Activated T-helper 1 cell treated with anti-CD3 and anti-CD28 coated beads, Interleukin-2, amount 50 U/mL, for 16 hours (primary cell): Measurements from ENCODE around the gene TEKT2.

Source experiments
- DNase-seq, 2 donors: peaks; one replicate each; pipeline ENCODE4 v3.0.0-alpha.2; 2020; ENCODE audit warnings: low read depth in 1 of 2, low spot score in 1 of 2

TEKT2 gene

DNA sequence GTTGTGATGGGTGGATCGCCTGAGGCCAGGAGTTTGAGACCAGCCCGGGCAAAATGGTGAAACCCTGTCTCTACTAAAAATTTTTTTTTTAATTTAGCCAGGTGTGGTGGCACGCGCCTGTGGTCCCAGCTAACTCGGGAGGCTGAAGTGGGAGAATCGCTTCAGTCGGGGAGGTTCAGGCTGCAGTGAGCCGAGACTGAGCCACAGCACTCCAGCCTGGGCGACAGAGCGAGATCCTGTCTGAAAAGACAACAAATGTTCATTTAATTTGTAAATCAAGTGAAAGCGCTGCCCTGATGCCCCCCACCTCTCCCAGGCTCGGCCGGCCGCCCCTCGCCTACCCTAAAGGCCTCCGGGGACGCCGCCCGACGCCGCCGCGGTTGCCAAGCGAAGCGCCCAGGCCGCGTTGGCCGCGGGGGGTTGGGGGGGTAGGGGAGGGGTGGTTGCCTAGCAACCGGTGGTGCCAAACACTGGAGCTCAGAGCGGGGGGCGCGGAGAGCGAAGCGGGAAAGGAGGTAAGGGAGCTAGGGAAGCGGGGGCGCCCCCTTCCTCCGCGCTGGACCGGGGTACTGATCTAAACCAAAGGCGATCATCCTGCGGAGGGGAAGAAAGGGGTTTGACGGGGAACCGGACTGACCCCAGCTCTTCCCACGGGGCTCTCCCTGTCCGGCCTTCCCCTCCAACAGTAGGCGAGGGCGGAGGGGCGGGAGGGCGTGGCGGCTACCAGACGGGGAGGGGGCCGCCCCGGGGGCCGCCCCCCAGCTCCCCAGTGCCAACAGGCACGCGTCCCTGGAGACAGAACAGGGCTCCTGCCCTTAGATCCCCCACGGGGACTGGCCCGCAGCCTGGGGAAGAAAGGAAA is at the start of gene TEKT2:
Gene TEKT2 (plus strand): TSS at position 460 of the 862 bp plus-strand sequence. CDS start 828 bp downstream, outside the sequence.
- DNase-seq: no peak

DNA sequence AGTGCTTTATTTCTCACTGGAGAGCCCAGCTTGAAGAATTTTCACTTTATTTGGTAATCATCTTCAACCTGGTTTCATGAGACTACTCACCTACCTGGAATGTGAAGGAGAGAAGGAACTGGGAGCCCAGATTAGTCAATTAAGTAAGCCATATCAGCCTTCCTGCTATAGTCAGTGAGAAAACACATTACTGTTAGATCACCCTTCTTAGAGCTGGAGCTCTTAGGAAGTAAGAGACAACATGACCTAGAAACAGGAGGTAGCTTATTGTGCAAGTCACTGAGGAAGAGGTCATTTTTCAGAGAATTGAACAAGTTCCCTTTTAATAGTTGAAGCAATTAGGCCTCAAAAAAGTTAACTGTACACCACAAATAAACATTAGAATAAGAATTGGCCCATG is 49.2 kb upstream of the TEKT2 start:
- DNase-seq: no peak

- no peak for DNase-seq
Measured at GRCh38 chr1:36035154-36035553, 48.7 kb upstream of the TEKT2 start.

GRCh38 chr1:36040238-36040637 is 43.7 kb upstream of the TEKT2 start:
- no peak for DNase-seq

DNA sequence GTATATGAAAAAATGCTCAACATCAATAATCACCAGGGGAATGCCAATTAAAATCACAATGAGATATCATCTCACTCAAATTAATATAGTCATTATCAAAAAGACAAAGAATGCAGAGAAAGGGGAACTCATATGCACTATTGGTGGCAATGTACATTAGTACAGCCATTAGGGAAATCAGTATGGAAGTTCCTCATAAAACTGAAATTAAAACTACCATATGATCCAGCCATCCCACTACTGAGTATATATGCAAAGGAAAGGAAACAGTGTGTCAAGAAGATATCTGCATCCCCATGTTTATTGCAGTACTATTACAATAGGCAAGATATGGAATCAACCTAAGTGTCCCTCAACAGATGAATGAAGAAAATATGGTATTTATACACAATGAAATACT is 32.1 kb upstream of the TEKT2 start:
- no peak for DNase-seq

DNA sequence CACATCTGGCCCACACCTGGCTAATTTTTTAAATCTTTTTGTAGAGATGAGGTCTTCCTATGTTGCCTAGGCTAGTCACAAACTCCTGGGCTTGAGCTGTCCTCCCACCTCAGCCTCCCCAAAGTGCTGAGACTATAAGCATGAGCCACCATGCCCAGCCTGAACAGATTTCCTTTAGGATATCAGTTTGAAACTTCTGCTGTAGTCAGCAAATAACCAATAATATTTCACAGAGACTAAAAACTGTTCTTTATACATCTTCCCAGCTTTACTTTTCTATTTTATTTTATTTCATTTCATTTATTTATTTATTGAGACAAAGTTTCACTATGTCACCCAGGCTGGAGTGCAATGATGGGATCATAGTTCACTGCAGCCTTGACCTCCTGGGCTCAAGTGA is 29.9 kb upstream of the TEKT2 start:
- DNase-seq: no peak

GRCh38 chr1:36055706-36056105 is 28.2 kb upstream of the TEKT2 start:
- DNase-seq: no peak

- no peak for DNase-seq
Measured at GRCh38 chr1:36062315-36062714, 21.6 kb upstream of the TEKT2 start.

DNA sequence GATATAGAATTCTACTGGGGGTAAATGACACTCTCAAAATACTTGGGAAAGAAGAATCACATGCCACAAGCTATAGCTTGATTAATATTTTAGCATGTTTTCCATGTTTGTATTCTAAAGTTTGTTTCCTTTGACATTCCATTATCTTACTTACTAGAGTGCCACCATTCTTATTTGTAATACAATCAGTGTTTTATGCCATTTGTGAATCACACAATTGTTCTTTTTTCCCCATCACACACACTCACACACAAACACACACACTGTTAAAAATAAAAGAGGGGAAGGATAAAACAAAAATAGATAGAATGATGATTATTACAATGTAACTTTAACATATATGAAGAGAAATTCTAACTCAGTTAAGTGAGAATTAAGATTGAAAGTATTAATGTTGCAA is 16.0 kb upstream of the TEKT2 start:
- no peak for DNase-seq

GRCh38 chr1:36068866-36069265 is 15.0 kb upstream of the TEKT2 start:
- DNase-seq: no peak

DNA sequence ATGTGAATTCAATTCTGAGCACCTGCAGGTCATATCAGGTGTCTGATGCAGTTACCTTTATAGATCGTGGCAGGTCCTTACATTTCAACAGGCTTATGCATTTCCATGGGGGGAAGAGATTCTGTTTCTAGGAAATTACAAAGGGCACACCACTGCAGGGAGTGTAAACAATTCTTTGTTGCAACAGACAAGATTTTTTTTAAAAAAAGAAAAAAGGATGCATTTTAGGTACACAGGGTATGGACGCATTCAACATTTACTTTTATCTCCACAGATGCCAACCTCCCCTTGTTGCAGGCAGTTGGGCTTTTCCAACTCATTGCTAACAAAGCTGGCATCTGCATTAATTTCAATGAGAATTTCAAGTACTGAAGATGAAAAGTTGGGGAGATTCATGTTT is 13.5 kb upstream of the TEKT2 start:
- DNase-seq: no peak

- no peak for DNase-seq
Measured at GRCh38 chr1:36076979-36077573, 6.8 kb upstream of the TEKT2 start.

DNA sequence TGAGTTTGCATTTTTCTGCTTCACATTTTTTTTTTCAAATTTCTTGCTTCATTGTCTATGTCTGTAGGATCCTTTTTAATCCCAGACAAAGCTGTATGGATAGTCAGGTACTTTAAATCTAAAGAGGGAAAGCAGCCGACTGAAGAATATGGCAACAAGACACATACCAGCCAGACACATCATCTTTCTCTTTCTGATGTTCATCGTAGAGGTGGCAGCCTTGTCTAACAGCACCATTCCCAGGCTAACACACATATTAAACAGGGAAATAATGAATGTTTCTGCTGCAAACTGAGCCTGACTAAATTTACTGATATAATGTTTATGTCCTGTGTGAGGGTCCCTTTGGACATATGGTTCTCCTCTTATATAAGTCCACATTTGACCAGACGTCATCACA is 3.7 kb upstream of the TEKT2 start:
- no peak for DNase-seq

DNA sequence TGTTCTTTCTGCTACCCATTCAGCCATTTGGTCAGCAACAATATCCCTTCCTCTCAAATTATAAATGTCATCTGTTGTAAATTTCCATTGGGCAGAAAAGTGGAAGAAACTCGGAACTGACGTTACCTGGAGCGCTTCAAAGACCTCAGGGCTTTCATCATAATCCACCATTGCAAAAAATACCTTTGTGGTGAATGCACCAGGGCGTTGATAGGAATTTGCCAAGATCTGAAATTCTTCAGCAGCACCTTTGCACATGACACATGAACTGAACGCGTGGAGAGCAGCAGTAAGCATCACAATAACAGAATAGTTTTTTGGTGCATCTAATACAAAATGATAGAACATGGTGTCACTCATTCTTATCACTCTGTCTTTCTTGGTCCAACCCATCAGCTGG is 3.1 kb upstream of the TEKT2 start:
- DNase-seq: no peak

DNA sequence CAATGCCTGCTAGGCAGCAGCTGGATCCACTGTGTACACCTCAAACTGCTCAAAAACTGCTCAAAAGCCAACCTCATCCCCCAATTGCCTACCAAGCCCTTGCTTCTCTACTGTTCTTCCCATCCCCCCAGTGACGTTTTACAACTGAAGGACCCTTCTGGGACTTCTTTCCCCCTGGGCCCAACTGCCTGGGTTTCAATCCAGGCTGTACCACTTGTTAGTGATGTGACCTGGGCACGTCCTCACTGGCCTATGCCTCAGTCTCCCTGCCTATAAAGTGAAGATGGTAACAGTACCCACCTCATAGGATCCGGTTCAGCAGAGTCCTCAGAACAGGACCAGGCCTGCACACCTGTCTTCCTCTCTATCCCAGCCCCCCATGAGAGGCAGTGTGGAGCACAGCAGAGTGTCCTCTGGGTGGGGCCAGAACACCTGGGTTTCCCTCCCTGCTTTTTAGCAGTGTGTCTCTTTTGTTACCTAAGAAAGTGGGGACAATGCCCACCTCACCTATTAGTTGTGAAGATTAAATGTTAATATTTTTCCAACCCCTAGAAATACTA is 1.9 kb upstream of the TEKT2 start:
- DNase-seq: no peak

GRCh38 chr1:36083219-36083618 is 675 bp upstream of the TEKT2 start:
- no peak for DNase-seq

DNA sequence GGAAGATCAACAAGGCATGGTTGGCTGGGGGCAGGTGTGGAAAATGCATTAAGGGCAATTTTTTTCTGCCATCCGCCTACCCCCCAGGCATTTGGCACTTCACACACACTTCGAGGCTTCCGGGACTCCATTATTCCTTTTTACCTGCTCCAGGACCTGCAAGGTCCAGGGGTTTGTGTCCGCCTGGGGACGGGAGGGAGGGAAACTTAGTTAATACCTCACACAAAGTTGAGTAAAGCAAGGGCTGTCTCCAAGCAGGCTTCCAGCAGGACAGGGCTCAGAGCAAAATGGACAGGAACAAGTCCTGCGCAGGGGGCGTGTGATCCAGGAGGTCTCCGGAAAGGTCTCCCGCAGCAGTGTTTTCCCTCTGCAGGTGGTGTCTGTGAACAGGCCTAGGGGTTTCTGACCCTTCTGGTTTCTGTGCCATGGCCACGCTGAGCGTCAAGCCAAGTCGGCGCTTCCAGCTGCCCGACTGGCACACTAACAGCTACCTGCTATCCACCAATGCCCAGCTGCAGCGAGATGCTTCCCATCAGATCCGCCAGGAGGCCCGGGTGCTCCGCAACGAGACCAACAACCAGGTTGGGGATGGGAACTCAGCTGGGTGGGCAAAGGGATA is 712 bp downstream of the TEKT2 start:
- no peak for DNase-seq

DNA sequence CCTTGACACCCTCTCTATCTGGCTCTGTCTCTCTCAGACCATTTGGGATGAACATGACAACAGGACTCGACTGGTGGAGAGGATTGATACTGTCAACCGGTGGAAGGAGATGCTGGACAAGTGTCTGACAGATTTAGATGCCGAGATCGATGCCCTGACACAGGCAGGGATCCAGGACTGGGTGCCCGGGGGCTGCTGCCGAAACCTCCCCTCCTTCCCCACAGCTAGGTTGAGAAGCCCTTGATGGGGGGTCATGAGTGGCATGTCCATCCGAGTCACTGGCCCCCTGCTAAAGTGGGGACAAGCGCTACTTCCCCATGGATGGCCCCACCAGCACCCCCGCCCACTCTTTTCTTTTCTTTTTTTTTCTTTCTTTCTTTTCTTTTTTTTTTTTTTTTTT is 1.2 kb downstream of the TEKT2 start:
- DNase-seq: no peak

DNA sequence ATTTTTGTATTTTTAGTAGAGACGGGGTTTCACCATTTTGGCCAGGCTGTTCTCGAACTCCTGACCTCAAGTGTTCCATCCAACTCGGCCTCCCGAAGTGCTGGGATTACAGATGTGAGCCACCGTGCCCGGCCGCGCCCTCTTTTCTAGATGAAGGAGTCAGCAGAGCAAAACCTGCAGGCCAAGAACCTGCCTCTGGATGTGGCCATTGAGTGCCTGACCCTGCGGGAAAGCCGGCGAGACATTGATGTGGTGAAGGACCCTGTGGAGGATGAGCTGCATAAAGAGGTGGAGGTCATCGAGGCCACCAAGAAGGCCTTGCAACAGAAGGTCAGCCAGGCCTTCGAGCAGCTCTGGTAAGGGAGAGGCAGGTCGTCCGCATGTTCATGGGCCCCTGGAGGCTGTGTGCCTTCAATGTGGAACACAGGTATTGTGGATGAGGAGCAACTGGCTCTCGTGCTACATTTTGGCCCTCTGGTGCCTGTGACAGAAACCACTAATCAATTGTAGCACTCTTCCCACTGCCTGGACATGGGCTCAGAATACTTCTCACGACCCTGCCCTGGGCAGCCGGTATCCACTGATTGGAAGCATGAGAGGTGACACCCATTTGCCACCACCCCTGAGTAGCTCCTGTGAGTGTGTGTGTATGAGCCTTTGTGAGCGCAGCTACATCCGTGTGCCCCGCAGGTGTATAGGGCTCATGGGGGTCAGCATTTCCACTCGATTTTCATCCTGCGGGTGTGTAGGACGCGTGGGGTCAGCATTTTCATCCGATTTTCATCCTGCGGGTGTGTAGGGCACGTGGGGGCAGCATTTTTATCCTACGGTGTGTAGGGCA is 2.0 kb downstream of the TEKT2 start:
- no peak for DNase-seq

DNA sequence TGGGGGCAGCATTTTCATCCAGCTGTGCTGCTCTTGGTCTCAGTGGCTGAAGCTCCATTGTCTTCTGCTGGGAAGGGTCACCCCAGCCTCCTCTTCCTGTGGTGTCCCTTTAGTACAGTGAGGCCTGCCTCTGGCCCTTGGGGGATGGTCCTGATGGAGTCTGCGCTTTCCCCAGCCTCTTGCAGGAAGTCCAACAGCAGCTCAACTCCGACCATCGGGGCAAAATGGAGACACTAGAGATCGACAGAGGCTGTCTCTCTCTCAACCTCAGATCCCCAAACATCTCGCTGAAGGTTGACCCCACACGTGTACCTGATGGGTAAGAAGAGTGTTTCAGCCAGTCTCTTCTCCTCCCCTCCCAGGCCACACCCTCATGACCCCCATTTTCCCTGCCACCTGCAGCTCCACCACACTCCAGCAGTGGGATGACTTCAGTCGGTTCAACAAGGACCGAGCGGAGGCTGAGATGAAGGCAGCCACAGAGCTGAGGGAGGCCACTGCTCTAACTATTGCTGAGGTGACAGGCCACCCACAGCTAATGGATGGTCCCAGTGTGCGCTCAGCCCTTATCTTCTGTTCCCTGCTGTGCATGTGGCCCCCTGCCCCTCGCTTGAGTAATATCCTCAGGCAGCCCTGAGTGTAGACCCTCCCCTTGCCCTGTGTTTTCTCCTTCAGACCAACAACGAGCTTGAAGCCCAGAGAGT is 2.8 kb downstream of the TEKT2 start:
- no peak for DNase-seq
